HG02798 (cell line): ENCODE measurements around the gene POLR3E.
"Not testable (repeated sequence)": the region's sequence is repeated elsewhere in the genome, so short reads cannot be mapped to it uniquely, and the experiment has no call there.

Experiments used
- ATAC-seq: cut with Tn5 transposase; IDR thresholded peaks from one replicate; pipeline ENCODE4 v1.9.1; 2021; ENCODE audit warnings: mild to moderate bottlenecking; ENCODE audit not compliant: unreplicated experiment, poor library complexity

Gene POLR3E

GRCh38 chr16:22328081-22328725 is 31.0 kb downstream of the POLR3E start:
- ATAC-seq, result no peak

- ATAC-seq, result no peak
Measured at GRCh38 chr16:22329199-22329695, 32.0 kb downstream of the POLR3E start.

GRCh38 chr16:22330326-22330725 is 33.1 kb downstream of the POLR3E start:
- ATAC-seq, result no peak

- ATAC-seq, result no peak
Measured at GRCh38 chr16:22333457-22333994, 36.3 kb downstream of the POLR3E start.

- no peak for ATAC-seq
Measured at GRCh38 chr16:22335668-22336246, 38.5 kb downstream of the POLR3E start.

- no peak for ATAC-seq
Measured at GRCh38 chr16:22336581-22336980, 39.4 kb downstream of the POLR3E start.

GRCh38 chr16:22337045-22337444 is 39.8 kb downstream of the POLR3E start:
- no peak for ATAC-seq

GRCh38 chr16:22337849-22338635 is 40.8 kb downstream of the POLR3E start:
- ATAC-seq, result no peak

- ATAC-seq, result no peak
Measured at GRCh38 chr16:22340945-22341344, 43.7 kb downstream of the POLR3E start.

GRCh38 chr16:22342082-22342481 is 44.9 kb downstream of the POLR3E start:
- ATAC-seq, result no peak

- ATAC-seq, result no peak
Measured at GRCh38 chr16:22346483-22346882, 49.3 kb downstream of the POLR3E start.

GRCh38 chr16:22347100-22347820 is 50.1 kb downstream of the POLR3E start:
- no peak for ATAC-seq

GRCh38 chr16:22348291-22348690 is 51.1 kb downstream of the POLR3E start:
- no peak for ATAC-seq

GRCh38 chr16:22351017-22351416 is 53.8 kb downstream of the POLR3E start:
- not testable (repeated sequence) for ATAC-seq

GRCh38 chr16:22352140-22352539 is 54.9 kb downstream of the POLR3E start:
- no peak for ATAC-seq

GRCh38 chr16:22352723-22353122 is 55.5 kb downstream of the POLR3E start:
- ATAC-seq, result no peak

- ATAC-seq, result no peak
Measured at GRCh38 chr16:22353191-22353919, 56.1 kb downstream of the POLR3E start.

GRCh38 chr16:22353933-22354541 is 56.8 kb downstream of the POLR3E start:
- no peak for ATAC-seq

GRCh38 chr16:22355487-22355908 is 58.3 kb downstream of the POLR3E start:
- ATAC-seq, result no peak
